GM19467 (cell line): ENCODE measurements around the gene RING1.
A peak's percentile ranks its signal among the peaks of the same experiment; 100 is the strongest.

Source experiments
- ATAC-seq: cut with Tn5 transposase; IDR thresholded peaks from one replicate; pipeline ENCODE4 v1.9.1; 2021; ENCODE audit warnings: mild to moderate bottlenecking, moderate library complexity; ENCODE audit not compliant: unreplicated experiment

RING1 gene

GRCh38 chr6:33237741-33238140, 29.4 kb downstream of the RING1 start:
- no peak for ATAC-seq

DNA sequence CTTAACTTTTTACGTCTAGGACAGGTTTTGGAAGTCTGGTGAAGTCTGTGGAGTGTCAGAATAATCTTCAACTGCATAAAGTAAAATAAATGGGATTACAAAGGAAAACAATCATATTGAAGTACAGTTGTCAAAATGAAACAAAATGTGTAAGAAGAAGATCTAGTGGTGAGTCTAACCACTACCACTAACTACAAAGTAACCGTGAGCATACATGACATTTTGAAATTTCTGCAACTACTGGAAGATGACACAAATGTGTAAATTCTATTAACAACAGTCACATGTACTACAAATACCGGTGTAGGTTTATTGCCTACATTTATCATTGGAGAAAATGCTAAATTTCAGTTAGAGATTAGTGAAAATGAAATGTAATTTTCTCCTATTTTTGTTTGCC, 33.7 kb downstream of the RING1 start:
- no peak for ATAC-seq

GRCh38 chr6:33243476-33243875, 35.2 kb downstream of the RING1 start:
- no peak for ATAC-seq

GRCh38 chr6:33247977-33248642, 39.8 kb downstream of the RING1 start:
- no peak for ATAC-seq

DNA sequence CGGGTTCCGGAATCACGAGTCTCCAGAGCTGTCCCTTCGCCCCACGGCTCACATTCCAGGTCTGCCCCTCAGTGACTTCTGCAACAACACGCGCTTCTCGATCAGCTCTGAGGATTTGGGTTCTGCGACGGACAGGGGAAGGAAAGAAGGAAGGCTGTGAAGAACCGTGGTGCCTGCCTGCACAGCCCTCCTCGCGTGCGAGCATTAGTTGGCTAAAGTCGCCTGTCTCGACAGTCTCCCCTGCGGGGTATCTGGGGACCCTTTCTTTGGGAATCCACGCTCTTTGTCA, 40.3 kb downstream of the RING1 start:
- ATAC-seq = peak; percentile 0

- ATAC-seq = peak; percentile 86
Measured at GRCh38 chr6:33248932-33249731, 40.8 kb downstream of the RING1 start.

GRCh38 chr6:33249732-33250630, 41.7 kb downstream of the RING1 start:
- no peak for ATAC-seq

GRCh38 chr6:33250731-33251130, 42.4 kb downstream of the RING1 start:
- no peak for ATAC-seq

GRCh38 chr6:33251395-33252012, 43.2 kb downstream of the RING1 start:
- ATAC-seq = no peak

GRCh38 chr6:33252759-33253158, 44.5 kb downstream of the RING1 start:
- no peak for ATAC-seq

GRCh38 chr6:33254591-33254990, 46.3 kb downstream of the RING1 start:
- ATAC-seq = no peak

- no peak for ATAC-seq
Measured at GRCh38 chr6:33259032-33259431, 50.7 kb downstream of the RING1 start.
